PFSK-1 (cell line): ENCODE results near the gene KCNN1.

Experiments used
- POLR2AphosphoS5 ChIP-seq: IDR thresholded peaks from 2 replicates; pipeline ENCODE4 v1.6.1; 2012; ENCODE audit warnings: low read depth, mild to moderate bottlenecking, control low read depth, low read length, moderate library complexity
- REST ChIP-seq, 2 experiments: IDR thresholded peaks; 2 replicates each; pipeline versions ENCODE4 v1.6.1 to v1.8.0; 2011 to 2012; ENCODE audit warnings: low read depth in 2 of 2, low read length in 2 of 2, control low read depth in 1 of 2, inconsistent platforms in 1 of 2, mild to moderate bottlenecking in 1 of 2, moderate library complexity in 1 of 2; ENCODE audit not compliant: insufficient read depth in 1 of 2
- SIN3A ChIP-seq: IDR thresholded peaks from 2 replicates; pipeline ENCODE4 v1.6.1; 2012; ENCODE audit warnings: mild to moderate bottlenecking, low read length, moderate library complexity, borderline replicate concordance; ENCODE audit not compliant: insufficient read depth

DNA sequence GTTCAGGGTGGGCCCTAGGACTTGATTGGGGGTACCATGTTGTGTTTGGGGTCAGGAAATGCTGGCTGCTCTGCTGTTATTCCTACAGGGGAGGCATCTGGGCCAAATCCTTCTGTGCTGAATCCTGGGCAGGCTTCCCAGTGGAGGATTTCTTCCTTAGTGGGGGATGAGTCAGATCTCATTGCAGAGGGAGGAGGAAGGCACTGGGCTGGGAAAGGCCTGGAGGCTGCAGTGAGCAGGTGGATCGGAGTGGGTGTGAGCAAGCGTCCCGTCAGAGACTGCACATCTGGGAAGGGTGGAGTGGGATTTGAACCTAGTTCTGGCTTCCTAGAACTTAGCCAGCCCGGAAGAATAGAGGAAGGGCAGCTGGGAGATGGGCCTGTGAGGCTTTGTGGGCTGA lies 22.6 kb upstream of the KCNN1 start:
- TF ChIP-seq SIN3A (no peak), POLR2AphosphoS5 (no peak), REST (IDR thresholded peaks at IDR 0.05; ENCODE audit: insufficient read depth in 1 of 2, low read depth in 2 of 2, low read length in 2 of 2) (no peak)
